HG02885 (cell line): ENCODE results near the gene GRID1.

Source experiments
- ATAC-seq: cut with Tn5 transposase; IDR thresholded peaks from one replicate; pipeline ENCODE4 v1.9.1; 2021; ENCODE audit warnings: mild to moderate bottlenecking; ENCODE audit not compliant: unreplicated experiment, poor library complexity

Gene GRID1

GRCh38 chr10:86221442-86222335, 144.9 kb downstream of the GRID1 start:
- no peak for ATAC-seq

- ATAC-seq: no peak
Measured at GRCh38 chr10:86220626-86221025, 146.0 kb downstream of the GRID1 start.

- no peak for ATAC-seq
Measured at GRCh38 chr10:86219271-86219670, 147.3 kb downstream of the GRID1 start.

- no peak for ATAC-seq
Measured at GRCh38 chr10:86218842-86219241, 147.8 kb downstream of the GRID1 start.

- no peak for ATAC-seq
Measured at GRCh38 chr10:86218160-86218559, 148.4 kb downstream of the GRID1 start.

GRCh38 chr10:86217371-86218080, 149.1 kb downstream of the GRID1 start:
- no peak for ATAC-seq

GRCh38 chr10:86216886-86217285, 149.7 kb downstream of the GRID1 start:
- ATAC-seq: no peak

- no peak for ATAC-seq
Measured at GRCh38 chr10:86215712-86216111, 150.9 kb downstream of the GRID1 start.

- no peak for ATAC-seq
Measured at GRCh38 chr10:86215046-86215445, 151.5 kb downstream of the GRID1 start.

- ATAC-seq: no peak
Measured at GRCh38 chr10:86213148-86213547, 153.4 kb downstream of the GRID1 start.

- ATAC-seq: no peak
Measured at GRCh38 chr10:86212391-86212700, 154.2 kb downstream of the GRID1 start.

- no peak for ATAC-seq
Measured at GRCh38 chr10:86211691-86212390, 154.8 kb downstream of the GRID1 start.

GRCh38 chr10:86210416-86210815, 156.2 kb downstream of the GRID1 start:
- no peak for ATAC-seq

- ATAC-seq: no peak
Measured at GRCh38 chr10:86209726-86210125, 156.9 kb downstream of the GRID1 start.

- ATAC-seq: no peak
Measured at GRCh38 chr10:86207226-86207625, 159.4 kb downstream of the GRID1 start.

GRCh38 chr10:86206240-86206579, 160.4 kb downstream of the GRID1 start:
- no peak for ATAC-seq

GRCh38 chr10:86205306-86206239, 161.0 kb downstream of the GRID1 start:
- ATAC-seq: no peak

- ATAC-seq: no peak
Measured at GRCh38 chr10:86204421-86205305, 161.9 kb downstream of the GRID1 start.
